ENCODE results near the gene SNX32. TPM values are rescaled to one million over a fixed set of nuclear protein-coding genes. Genes with fewer than 3 reads are reported as not detected.

Gene SNX32
- total and polyA plus RNA-seq, 2 of the 13 experiments (the other 11 are each of a cell fraction or from before 2014, with no cell fraction given): 0.09 to 0.34 TPM

DNA sequence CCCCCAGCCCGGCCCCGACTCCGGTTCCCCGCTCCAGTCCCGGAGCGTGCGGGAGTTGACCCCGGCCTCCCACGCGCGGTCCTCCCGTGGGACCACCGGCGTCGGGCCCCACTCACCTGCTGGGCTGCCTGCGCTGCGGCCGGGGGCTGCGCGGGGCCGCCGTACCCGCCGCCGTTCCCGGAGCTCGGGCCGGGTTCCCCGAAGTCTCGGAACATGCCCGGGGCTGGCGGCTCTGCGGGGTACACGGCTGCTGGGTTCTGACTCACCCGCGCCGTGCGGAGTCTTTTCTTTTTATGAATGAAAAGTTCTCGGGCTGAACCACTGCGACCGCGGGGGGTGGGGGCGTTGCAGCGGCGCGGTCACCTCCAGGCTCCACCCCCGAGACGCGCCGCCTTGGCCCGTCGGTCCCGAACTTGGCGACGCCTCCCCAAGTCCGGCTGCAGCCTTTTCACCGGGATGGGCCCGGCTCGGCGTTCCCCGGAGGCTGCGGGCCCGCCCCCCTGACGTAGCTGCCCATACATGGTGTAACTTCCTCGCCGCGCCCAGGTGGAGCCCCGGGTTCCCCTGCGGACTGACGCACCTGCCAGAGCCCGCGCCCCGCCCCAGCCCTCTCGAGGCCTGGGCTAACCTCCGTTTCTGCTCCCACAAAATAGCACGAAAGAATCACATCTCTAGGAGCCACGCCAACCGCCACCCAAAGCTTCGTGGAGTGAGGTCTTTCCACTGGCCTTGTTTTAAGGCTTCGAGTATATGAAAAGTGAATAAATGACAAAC, 66.5 kb downstream of the SNX32 start, which contains the start of gene FOSL1 (continued):
- TF ChIP-seq KDM2A (CRISPR knock-in tag; IDR thresholded peaks at IDR 0.05; ENCODE audit: borderline replicate concordance, low read depth): peak; percentile 81; the same call in 1 of the 2 replicates
- TF ChIP-seq BCL6 (CRISPR knock-in tag; IDR thresholded peaks at IDR 0.05): peak; percentile 55; the same call in 1 of the 2 replicates
- no peak for TF ChIP-seq TBP (CRISPR knock-in tag; IDR thresholded peaks at IDR 0.05)
- TF ChIP-seq SALL1 (CRISPR knock-in tag; IDR thresholded peaks at IDR 0.05): peak; percentile 47; the same call in 1 of the 2 replicates
- TF ChIP-seq, protein P1, sequence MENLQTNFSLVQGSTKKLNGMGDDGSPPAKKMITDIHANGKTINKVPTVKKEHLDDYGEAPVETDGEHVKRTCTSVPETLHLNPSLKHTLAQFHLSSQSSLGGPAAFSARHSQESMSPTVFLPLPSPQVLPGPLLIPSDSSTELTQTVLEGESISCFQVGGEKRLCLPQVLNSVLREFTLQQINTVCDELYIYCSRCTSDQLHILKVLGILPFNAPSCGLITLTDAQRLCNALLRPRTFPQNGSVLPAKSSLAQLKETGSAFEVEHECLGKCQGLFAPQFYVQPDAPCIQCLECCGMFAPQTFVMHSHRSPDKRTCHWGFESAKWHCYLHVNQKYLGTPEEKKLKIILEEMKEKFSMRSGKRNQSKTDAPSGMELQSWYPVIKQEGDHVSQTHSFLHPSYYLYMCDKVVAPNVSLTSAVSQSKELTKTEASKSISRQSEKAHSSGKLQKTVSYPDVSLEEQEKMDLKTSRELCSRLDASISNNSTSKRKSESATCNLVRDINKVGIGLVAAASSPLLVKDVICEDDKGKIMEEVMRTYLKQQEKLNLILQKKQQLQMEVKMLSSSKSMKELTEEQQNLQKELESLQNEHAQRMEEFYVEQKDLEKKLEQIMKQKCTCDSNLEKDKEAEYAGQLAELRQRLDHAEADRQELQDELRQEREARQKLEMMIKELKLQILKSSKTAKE (CRISPR knock-in tag; IDR thresholded peaks at IDR 0.05; ENCODE audit: borderline replicate concordance): peak; percentile 56; the same call in 1 of the 2 replicates
- TF ChIP-seq, protein P2, sequence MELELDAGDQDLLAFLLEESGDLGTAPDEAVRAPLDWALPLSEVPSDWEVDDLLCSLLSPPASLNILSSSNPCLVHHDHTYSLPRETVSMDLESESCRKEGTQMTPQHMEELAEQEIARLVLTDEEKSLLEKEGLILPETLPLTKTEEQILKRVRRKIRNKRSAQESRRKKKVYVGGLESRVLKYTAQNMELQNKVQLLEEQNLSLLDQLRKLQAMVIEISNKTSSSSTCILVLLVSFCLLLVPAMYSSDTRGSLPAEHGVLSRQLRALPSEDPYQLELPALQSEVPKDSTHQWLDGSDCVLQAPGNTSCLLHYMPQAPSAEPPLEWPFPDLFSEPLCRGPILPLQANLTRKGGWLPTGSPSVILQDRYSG (CRISPR knock-in tag; IDR thresholded peaks at IDR 0.05): no peak
- TF ChIP-seq ZNF792 (CRISPR knock-in tag; IDR thresholded peaks at IDR 0.05): peak; percentile 77; the same call in 1 of the 2 replicates
- TF ChIP-seq POLR2G (IDR thresholded peaks at IDR 0.05; ENCODE audit: low read depth, low read length): peak; percentile 95
- peak; percentile 78; the same call in 1 of the 3 replicates for TF ChIP-seq MXI1 (IDR thresholded peaks at IDR 0.05; ENCODE audit: borderline replicate concordance, low read depth, low read length)
- TF ChIP-seq SAP130 (CRISPR knock-in tag; IDR thresholded peaks at IDR 0.05; ENCODE audit: low read depth): peak; percentile 94
- TF ChIP-seq FOXK1 (CRISPR knock-in tag; IDR thresholded peaks at IDR 0.05; ENCODE audit: borderline replicate concordance, low read depth): 0 out of 2 replicates have a peak, but pooled peaks have one; percentile 33
- TF ChIP-seq, protein P3, sequence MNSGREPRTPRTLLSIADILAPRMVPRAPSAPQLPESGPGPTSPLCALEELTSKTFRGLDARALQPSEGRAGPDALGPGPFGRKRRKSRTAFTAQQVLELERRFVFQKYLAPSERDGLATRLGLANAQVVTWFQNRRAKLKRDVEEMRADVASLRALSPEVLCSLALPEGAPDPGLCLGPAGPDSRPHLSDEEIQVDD (CRISPR knock-in tag; IDR thresholded peaks at IDR 0.05; ENCODE audit: borderline replicate concordance): no peak
- peak; percentile 79 for TF ChIP-seq CREB1 (IDR thresholded peaks at IDR 0.05)
- TF ChIP-seq CREB1 (CRISPR knock-in tag; IDR thresholded peaks at IDR 0.05): peak; percentile 92
- TF ChIP-seq MTF1 (CRISPR knock-in tag; IDR thresholded peaks at IDR 0.05): no peak
- no peak for TF ChIP-seq ZUFSP (CRISPR knock-in tag; IDR thresholded peaks at IDR 0.05; ENCODE audit: borderline replicate concordance)
- no peak for TF ChIP-seq HBP1 (CRISPR knock-in tag; IDR thresholded peaks at IDR 0.05; ENCODE audit: low read depth)
- peak; percentile 73 for TF ChIP-seq ATF1 (CRISPR knock-in tag; IDR thresholded peaks at IDR 0.05)
- TF ChIP-seq, protein P4, sequence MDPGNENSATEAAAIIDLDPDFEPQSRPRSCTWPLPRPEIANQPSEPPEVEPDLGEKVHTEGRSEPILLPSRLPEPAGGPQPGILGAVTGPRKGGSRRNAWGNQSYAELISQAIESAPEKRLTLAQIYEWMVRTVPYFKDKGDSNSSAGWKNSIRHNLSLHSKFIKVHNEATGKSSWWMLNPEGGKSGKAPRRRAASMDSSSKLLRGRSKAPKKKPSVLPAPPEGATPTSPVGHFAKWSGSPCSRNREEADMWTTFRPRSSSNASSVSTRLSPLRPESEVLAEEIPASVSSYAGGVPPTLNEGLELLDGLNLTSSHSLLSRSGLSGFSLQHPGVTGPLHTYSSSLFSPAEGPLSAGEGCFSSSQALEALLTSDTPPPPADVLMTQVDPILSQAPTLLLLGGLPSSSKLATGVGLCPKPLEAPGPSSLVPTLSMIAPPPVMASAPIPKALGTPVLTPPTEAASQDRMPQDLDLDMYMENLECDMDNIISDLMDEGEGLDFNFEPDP (CRISPR knock-in tag; conservative IDR thresholded peaks at IDR 0.05): no peak
- TF ChIP-seq KLF12 (CRISPR knock-in tag; IDR thresholded peaks at IDR 0.05; ENCODE audit: borderline replicate concordance): peak; percentile 64; the same call in 1 of the 2 replicates
